T follicular helper cell (primary cell): ENCODE data around the gene ITFG2.

Source experiments
- DNase-seq: peaks from one replicate; pipeline ENCODE4 v3.0.0-alpha.2; 2020; ENCODE audit warnings: low read depth

Gene ITFG2

DNA sequence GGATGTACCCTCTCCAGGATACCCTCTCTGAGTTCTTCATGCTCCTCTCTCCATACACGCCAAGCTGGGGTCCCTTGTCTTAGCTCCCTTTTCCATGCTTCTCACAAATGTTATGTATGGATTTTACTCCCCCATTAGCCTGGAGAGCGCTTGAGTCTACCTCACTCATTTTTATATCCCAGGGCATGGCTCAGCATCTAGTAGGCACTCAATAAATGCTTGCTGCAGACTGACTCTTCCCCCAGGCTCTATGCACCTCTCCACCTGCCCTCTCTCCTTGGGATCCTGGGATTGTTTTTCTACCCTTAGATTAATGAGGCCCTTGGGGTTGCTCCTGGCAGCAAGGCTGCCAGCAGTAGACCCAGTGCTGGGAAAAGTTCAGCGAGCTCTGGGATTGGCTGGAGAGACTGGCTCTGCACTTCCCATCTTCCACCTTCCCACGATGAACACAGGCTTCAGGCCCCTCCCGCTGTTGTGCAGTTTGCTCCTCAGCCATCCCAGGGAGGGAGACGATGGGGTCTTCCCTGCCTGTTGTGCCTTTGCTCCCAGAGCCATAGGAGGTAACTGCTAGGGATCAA is 20.2 kb downstream of the ITFG2 start:
- DNase-seq, result no peak

GRCh38 chr12:2833327-2833726 is 20.9 kb downstream of the ITFG2 start:
- DNase-seq, result no peak

DNA sequence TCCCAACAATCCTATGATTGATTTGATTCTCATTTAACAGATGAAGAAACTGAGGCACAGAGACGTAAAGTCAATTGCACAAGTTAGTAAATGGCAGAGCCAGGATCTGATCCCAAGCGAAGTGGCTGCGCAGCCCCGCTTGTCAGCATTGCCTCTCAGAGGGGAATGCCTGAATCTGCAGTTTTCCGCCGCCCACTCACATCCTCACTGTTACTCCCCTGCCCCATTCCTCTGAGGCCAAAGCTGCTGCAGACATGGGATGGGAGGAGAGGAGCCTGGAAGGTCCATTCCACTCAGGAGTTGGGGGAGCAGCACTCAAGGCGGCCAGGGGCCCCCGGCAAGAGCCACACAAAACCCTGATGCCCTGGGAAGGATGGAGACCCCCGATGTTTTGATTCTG is 21.3 kb downstream of the ITFG2 start:
- DNase-seq, result no peak

- no peak for DNase-seq
Observed at GRCh38 chr12:2834581-2835491, 22.4 kb downstream of the ITFG2 start, which contains the start of gene NRIP2. NRIP2 (minus strand) TSS chr12:2835035; CDS start chr12:2834983, 52 bp downstream.

GRCh38 chr12:2835691-2836403 is 23.4 kb downstream of the ITFG2 start:
- DNase-seq, result no peak

- DNase-seq, result no peak
Observed at GRCh38 chr12:2836574-2836973, 24.1 kb downstream of the ITFG2 start.

DNA sequence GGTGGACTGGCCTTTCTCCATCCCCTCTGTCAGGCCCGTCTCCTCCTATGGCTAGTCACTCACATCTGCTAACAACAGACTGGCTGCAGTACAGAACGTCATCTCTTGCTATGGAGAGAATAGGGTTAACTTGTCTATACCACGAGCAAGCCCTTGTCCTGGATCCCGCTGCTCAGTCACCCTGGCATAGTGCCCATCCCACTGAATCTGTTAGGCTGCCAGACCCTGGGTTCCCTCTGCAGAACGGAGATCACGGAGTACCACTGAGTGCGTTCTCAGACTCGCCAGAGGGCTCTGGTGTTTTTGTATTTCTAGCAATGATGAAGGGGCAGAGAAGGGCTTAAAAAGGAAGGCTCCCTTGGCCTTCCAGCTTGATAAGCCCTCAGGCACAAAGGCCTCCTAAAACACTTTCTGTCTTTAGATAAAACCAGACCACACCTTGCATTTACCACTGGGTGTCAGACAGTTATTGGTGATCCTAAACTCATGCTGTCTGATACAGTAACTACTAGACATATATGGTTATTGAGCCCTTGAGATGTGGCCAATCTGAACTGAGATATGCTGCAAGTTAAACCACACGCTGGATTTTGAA is 28.7 kb downstream of the ITFG2 start:
- no peak for DNase-seq

DNA sequence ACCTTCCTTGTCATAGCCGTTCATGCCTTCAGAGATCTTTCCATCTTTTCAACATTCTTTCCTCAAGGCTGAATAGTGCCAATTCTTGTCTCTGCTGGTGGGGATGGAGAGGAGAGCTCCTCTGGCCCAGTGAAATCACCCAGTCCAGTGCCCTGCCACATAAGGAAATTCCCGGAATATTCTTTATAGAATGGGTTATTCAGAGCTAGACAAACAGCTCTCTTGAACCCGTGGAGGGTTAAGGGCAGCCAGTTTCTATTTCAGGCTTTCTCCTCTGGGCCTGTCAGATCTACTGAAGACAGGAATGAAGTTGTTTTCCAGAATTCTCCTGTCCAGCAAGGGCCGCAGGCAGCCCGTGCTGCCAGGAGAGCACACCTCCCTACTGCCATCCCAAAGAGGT is 30.5 kb downstream of the ITFG2 start:
- DNase-seq, result no peak

DNA sequence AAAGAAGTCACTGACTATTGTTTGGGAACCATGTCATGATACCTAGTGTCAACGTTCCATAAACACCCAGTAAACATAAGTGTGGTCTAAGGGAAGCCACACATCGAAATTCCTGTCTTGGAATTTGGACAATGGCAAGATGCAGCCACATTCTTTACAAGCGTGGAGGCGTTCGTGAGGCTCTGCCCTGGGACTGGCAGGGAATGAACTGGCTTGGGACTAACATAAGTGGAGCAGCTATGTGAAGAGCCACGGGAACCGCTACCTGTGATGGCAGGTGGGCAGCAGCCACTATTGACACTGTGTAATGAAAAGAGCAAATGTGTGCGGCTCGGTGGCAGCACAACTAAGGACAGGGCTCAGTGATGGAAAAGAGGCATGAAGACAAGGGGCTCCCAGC is 32.3 kb downstream of the ITFG2 start:
- DNase-seq, result no peak

GRCh38 chr12:2845280-2845679 is 32.8 kb downstream of the ITFG2 start:
- DNase-seq, result no peak

- DNase-seq, result no peak
Observed at GRCh38 chr12:2851931-2852330, 39.5 kb downstream of the ITFG2 start.

DNA sequence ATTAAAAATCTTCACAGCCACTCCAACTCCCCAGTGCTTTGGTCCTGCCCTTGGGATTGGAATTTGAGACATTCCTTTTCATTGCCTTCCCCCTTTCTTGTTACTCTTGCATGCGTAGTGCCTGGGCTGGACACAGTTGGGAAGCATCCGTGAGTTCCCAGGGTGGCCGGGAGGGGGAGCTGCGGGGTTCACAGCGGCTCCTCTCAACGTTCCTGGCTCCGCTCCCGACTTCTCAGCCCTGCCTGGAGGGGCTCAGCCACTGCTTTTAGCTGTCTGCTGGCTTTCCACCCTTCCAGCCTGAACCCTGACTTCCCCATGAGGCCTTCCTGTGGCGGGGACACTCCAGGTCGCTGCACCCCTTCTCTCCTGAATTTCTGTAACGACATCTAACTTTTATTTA is 41.2 kb downstream of the ITFG2 start:
- DNase-seq, result no peak

DNA sequence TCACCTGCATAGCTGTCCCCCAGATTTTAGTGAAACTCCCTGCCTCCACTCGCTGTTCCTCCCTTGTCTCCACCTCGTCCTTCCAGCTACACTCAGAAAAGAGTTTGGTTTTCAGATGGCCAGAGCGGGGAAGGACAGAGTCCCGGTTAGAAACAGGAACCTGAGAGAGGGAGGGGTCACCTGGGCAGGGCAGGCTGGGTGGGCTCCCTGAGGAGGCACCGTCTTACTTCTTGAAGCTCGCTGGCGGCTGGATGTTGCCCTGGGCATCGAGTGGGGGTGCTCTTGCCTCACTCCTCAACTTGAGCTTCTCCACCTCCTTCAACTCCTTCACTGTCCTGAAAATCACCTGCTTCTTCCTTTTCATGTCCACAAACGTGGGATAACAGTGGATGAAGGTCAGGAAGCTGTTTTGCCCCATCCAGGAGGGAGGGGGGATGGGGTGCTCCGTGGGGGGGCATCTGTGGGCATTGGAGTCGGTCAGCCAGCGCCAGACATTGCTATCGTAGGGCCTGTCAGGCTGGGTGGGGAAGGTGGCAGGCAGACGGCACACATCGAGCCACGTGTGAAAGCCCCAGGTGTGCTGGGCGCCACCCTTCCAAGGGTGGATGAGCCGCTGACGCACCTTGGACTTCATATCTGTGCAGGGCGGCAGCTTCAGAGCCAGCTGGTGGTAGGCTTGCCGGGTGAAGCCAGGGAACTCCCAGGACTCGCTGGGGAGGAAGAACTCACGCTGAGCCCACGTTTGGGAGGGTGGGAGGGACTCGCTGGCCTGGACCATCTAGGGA is 42.4 kb downstream of the ITFG2 start:
- DNase-seq, result no peak

- no peak for DNase-seq
Observed at GRCh38 chr12:2855546-2855945, 43.1 kb downstream of the ITFG2 start.

GRCh38 chr12:2856051-2856450 is 43.6 kb downstream of the ITFG2 start:
- DNase-seq, result no peak

DNA sequence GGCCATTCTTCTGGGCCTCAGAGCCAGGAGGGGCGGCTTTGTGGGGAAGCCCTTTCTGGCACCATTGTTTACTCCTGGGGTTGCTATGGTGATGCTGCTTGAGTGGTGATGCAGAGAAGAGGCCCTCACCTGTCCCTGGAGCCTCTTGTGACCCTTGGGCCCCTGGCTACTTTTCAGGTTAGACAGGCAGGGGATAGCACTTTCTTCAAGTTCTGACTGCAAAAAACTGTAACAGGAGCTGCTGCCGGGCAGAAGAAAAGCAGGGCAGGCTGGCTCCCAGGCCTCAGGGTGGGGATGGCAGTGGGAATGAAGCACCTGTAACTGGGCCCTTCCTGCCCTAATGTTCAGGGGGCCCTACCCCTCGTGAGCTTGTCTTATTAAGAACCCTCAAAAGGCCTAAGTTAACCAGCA is 44.6 kb downstream of the ITFG2 start, which contains the start of gene TEX52:
TSS of gene TEX52 (minus strand) at position 19 of the 411 bp plus-strand sequence. CDS start at position 6, 13 bp downstream.
- DNase-seq, result no peak

DNA sequence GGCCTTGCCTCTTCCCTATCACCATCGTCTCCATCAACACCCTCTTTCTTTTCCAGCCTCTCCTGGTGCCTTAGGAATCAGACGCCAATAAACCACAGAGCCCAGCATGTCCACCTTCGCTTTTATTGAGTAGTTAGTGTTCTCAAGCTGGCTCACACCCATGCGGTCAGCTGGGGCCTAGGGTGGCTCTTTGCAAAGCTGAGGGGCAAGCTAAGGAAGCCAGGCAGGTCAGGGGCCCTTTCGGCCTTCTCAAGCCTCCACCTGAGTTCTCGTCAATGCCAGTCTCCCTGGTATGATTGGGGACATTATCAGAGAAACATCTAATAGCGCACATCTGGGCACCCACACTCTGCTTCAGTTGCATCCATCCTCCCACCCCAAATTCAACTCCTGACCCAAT is 45.1 kb downstream of the ITFG2 start:
- no peak for DNase-seq

- DNase-seq, result no peak
Observed at GRCh38 chr12:2858334-2858733, 45.9 kb downstream of the ITFG2 start.

DNA sequence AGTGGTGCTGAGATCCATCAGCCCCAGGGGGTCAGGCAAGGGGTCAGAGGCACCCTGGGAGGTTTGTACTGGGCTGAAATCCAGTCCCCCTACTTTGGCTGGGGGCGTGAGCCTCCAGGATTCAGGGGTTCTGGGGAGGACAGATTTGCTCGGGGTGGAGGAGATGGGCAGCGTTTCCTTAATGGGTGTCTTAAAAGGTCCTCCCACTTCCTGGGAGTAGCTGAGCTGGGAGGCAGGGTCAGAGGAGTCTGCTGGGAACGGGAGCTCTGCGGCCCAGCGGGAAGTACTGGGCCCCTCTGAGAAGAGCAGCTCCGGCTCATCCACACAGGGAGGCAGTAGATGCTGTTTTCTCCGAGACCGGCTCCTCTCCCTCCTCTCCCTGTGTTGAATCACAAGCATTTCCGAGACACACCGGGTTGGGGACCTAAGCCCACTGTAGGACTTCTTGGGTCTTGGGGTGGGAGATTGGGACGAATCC is 46.5 kb downstream of the ITFG2 start:
- no peak for DNase-seq

- DNase-seq, result no peak
Observed at GRCh38 chr12:2860170-2860569, 47.7 kb downstream of the ITFG2 start.

- no peak for DNase-seq
Observed at GRCh38 chr12:2862876-2863275, 50.4 kb downstream of the ITFG2 start.
